Urinary bladder (tissue), 4 donors: ENCODE measurements around the gene IRF9. TPM values are rescaled to one million over a fixed set of nuclear protein-coding genes. Genes with fewer than 3 reads are reported as not detected.

Experiments used
- DNase-seq: peaks from one replicate; pipeline ENCODE4 v3.0.0-alpha.2; 2015; ENCODE audit errors: extremely low spot score
- H3K27ac ChIP-seq: one replicate; pipeline ENCODE4 v1.5.1; 2013; ENCODE audit warnings: low read depth, mild to moderate bottlenecking, moderate library complexity
- H3K36me3 ChIP-seq: one replicate; pipeline ENCODE4 v1.6.1; 2013; ENCODE audit warnings: mild to moderate bottlenecking, moderate library complexity; ENCODE audit not compliant: insufficient read depth
- H3K4me1 ChIP-seq: one replicate; pipeline ENCODE4 v1.6.1; 2013; ENCODE audit warnings: mild to moderate bottlenecking, moderate library complexity; ENCODE audit not compliant: insufficient read depth
- H3K4me3 ChIP-seq: one replicate; pipeline ENCODE4 v1.5.1; 2013; ENCODE audit warnings: low read depth, low read length
- WGBS: extraction: QIAGEN DNeasy Blood & Tissue Kit; methylation state at CpG from one replicate; pipeline ENCODE4 v1.1.7; 2013; 5-methylcytosine and 5-hydroxymethylcytosine counted together
- polyA plus RNA-seq: library from polyadenylated mRNA; stranded (reverse); fragments of 200-250 nt; gene quantifications from one replicate; pipeline ENCODE4 v1.2.3, GENCODE V29; 2013
- total RNA-seq: library from RNA; depleted of rRNA; stranded (reverse); fragments of >200 nt; gene quantifications from one replicate; pipeline ENCODE4 v1.2.3, GENCODE V29; 2014
- donor health status: healthy with polysubstance abuse.
- donor health status: healthy.

The IRF9 gene
- total and polyA plus RNA-seq, 2 donors = 56.8 to 106 TPM

DNA sequence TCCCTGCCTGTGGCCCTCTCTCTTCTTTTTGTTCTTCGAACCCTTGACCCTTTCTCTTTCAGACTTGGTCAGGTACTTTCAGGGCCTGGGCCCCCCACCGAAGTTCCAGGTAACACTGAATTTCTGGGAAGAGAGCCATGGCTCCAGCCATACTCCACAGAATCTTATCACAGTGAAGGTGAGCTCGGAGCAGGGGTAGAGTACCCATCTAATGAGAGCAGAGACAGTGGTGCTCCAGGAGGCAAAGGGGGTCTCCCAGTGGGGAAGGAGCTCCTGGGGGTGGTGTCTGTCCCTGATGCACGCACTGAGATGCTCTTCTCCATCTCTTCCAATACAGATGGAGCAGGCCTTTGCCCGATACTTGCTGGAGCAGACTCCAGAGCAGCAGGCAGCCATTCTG, 4.7 kb downstream of the IRF9 start:
- H3K4me1 ChIP-seq = no peaks in the 10 kb centered on the region
- DNase-seq = no peak
- H3K4me3 ChIP-seq = no peak overlapping the region
- 97% methylated on average over 5 of the region's 5 CpGs for WGBS
- no peak overlapping the region for H3K27ac ChIP-seq
- no peaks in the 10 kb centered on the region for H3K36me3 ChIP-seq

DNA sequence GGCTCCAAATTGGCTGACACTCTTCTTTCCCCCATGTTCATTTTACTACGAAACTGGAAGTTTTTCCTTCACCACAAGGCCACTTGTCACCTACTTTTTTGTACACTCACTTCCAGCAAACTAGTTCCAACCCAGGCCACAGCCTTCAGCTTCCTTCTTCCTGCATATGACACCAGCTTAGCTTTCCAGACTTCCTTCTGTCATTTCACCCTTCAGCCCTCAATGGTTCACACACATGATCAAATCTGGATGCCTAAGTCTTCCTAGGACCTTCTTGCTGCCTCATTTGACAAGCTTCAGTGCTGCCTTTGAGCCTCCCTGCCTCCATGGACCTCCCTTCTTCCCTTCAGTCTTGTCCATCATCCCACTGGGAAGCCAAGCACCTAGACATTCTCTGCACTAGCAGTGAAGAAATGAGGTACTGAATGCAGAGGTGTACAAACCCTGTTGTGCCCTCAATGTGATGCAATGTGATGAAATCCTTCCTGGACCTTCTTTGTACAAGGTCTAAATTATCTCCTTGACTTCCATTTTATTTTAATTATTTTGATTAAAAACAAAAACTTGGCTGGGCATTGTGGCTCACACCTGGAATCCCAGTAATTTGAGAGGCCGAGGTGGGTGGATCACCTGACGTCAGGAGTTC, 6.5 kb downstream of the IRF9 start:
- Histone ChIP-seq H3K4me3 (no peak overlapping the region), H3K27ac (no peak overlapping the region), H3K4me1 (no peaks in the 10 kb centered on the region), H3K36me3 (no peaks in the 10 kb centered on the region)
- no peak for DNase-seq
- 89% methylated on average over 3 of the region's 3 CpGs for WGBS

DNA sequence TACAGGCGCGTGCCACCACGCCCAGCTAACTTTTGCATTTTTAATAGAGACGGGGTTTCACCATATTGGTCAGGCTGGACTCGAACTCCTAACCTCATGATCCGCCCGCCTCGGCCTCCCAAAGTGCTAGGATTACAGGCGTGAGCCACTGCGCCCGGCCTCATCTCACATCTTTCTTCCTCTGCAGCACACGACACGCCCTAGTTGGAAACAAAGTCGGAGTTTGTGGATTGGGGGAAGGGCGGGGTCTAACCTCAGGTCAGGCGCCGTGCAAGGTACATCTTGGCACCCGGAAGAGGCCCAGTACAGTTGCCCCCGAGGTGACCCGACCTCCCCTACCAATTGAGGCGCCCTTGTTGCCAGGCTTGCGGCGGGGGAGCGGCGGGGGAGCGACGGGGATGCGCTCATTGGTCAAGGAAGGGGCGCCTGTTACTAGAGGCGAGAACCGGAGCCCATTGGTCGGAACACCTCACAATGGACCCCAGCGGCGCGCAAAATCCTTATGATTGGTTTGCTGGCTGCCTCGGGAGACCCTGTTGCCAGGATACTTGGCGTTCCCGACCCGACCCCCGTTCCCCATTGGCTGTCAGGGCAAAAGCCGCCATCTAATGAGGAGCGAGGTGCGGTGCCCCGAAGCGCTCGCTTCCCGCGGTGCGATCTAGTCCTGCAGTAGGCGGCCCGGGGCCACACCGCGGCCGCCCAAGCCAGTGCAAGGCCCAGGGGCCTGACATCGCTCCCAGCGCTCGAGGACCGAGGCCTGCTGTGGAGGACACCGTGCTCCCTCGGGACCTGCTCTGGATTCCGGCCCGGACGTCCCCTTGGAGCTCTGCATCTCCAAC, 10.6 kb downstream of the IRF9 start, which contains the start of gene REC8:
REC8 (plus strand) TSS at position 659 of the 839 bp plus-strand sequence. CDS start 473 bp downstream, outside the sequence.
- 9% methylated on average over 63 of the region's 63 CpGs for WGBS
- H3K4me1 ChIP-seq = no peaks in the 10 kb centered on the region
- DNase-seq = peak; percentile 88
- no peak within 1 kb of the TSS for H3K27ac ChIP-seq
- peak within 1 kb of the TSS; percentile 23 for H3K4me3 ChIP-seq
- no peaks in the 10 kb centered on the region for H3K36me3 ChIP-seq

DNA sequence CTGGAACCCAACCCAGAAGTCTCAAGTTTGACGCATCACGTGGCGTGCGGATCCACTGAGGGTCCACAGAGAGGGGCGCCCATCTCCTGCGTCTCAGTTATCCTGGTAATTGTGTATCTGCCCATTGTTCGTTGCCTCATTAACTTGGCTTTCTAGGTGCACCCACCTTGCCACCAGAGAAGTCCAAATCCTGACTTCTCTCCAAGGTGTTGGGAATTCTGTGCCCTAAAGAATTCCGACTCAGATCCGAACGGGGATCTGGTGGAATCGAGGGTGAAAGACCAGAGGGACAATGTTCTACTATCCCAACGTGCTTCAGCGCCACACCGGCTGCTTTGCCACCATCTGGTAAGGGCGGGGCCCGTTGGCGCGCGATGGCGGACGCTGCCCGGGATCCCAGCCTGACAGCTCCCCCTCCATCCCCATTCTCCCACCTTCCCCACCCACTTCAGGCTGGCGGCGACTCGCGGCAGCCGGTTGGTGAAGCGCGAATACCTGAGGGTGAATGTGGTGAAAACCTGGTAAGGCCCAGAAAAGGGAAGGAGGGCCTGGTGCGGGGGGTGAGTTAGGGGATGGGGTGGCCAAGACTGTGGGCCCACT, 11.3 kb downstream of the IRF9 start:
- peak overlapping the region; percentile 23 for H3K4me3 ChIP-seq
- 26% methylated on average over 30 of the region's 30 CpGs for WGBS
- no peaks in the 10 kb centered on the region for H3K4me1 ChIP-seq
- no peak for DNase-seq
- H3K36me3 ChIP-seq = no peaks in the 10 kb centered on the region
- no peak overlapping the region for H3K27ac ChIP-seq

DNA sequence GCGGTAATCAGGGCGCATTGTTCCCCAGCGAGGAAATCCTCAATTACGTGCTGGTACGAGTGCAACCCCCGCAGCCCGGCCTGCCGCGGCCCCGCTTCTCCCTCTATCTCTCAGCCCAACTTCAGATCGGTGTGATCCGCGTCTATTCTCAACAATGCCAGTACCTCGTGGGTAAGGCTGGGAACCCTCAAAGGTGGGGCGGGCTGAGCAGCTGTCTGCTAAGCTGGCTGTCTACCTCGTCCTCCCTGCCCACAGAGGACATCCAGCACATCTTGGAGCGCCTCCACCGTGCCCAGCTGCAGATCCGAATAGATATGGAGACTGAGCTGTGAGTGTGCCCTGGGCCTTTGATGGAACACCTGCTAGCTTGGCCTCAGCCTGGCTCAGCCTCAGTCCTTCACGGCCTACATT, 11.8 kb downstream of the IRF9 start:
- no peaks in the 10 kb centered on the region for H3K4me1 ChIP-seq
- H3K36me3 ChIP-seq = no peaks in the 10 kb centered on the region
- DNase-seq = no peak
- H3K27ac ChIP-seq = no peak overlapping the region
- H3K4me3 ChIP-seq = no peak overlapping the region
- 67% methylated on average over 20 of the region's 20 CpGs for WGBS

DNA sequence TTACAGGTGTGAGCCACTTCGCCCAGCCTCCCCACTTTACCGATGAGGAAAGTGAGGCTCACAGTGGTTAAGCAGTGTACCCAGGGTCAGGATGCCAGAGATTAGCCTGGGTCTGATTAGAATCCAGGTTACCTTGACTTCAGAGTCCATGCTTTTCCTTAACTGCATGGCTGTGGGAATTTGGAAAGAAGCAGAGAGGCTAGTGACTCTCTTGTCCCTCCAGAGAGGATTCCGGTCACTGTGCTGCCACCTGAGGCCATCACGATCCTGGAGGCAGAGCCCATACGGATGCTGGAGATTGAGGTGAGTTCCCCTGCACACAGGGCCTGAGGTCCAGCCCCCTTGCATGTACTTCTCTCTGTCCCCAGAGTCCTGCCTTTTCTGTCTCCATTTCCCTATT, 15.5 kb downstream of the IRF9 start:
- Histone ChIP-seq H3K27ac (no peak overlapping the region), H3K36me3 (peaks cover 2% of the 10 kb centered on the region), H3K4me3 (no peak overlapping the region), H3K4me1 (no peaks in the 10 kb centered on the region)
- 96% methylated on average over 5 of the region's 5 CpGs for WGBS
- DNase-seq = no peak

DNA sequence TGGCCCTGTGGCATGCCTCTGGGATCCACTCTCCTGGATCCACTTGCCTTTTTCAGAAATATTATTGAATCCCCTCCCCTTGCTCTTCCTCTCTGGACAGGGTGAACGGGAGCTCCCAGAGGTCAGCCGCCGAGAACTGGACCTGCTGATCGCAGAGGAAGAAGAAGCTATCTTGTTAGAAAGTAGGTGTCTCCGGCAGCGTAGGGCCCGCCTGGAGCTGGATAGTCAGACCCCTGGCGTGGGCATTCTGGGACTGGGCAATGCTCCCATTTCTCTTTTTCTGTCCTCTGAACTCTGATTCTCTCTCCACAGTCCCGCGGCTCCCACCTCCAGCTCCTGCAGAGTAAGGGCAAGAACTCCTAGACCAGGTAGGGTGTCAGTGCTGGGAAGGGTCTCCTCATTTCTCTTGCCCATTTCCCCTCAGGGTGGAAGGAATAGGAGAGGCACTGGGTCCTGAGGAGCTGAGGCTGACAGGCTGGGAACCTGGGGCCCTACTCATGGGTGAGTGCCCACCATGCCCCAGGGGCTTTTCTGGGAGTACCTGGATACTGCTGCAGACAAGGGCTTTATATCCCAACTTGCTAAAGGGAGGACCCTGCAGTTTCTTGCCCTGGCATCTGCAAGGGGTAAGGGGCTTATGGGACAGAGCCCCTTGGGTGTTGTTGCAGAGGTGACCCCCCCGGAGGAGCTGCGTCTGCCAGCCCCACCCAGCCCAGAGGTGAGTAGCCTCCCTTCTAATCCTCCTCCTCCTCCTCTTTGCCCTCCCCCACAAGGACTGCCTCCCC, 16.2 kb downstream of the IRF9 start:
- DNase-seq = no peak
- no peaks in the 10 kb centered on the region for H3K4me1 ChIP-seq
- no peak overlapping the region for H3K4me3 ChIP-seq
- 88% methylated on average over 12 of the region's 12 CpGs for WGBS
- no peak overlapping the region for H3K27ac ChIP-seq
- H3K36me3 ChIP-seq = peaks cover 2% of the 10 kb centered on the region

DNA sequence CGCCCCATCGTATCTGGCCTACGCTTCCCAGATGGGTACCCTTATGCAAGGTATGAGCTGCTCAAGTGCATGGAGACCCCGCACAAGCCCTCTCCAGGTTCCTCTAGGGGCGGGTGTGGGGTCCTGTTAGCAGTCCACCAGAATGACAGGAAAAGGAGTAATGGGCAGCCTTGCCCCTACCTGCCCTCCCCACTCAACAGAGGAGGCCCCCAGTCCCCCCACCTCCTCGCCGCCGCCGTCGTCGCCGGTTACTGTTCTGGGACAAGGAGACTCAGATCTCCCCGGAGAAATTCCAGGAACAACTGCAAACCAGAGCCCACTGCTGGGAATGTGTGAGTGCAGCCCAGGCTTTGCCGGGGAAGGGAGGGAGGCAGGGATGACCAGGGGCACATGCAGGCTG, 16.8 kb downstream of the IRF9 start:
- 90% methylated on average over 14 of the region's 14 CpGs for WGBS
- no peak for DNase-seq
- Histone ChIP-seq H3K4me3 (no peak overlapping the region), H3K27ac (no peak overlapping the region), H3K4me1 (no peaks in the 10 kb centered on the region), H3K36me3 (peaks cover 2% of the 10 kb centered on the region)

DNA sequence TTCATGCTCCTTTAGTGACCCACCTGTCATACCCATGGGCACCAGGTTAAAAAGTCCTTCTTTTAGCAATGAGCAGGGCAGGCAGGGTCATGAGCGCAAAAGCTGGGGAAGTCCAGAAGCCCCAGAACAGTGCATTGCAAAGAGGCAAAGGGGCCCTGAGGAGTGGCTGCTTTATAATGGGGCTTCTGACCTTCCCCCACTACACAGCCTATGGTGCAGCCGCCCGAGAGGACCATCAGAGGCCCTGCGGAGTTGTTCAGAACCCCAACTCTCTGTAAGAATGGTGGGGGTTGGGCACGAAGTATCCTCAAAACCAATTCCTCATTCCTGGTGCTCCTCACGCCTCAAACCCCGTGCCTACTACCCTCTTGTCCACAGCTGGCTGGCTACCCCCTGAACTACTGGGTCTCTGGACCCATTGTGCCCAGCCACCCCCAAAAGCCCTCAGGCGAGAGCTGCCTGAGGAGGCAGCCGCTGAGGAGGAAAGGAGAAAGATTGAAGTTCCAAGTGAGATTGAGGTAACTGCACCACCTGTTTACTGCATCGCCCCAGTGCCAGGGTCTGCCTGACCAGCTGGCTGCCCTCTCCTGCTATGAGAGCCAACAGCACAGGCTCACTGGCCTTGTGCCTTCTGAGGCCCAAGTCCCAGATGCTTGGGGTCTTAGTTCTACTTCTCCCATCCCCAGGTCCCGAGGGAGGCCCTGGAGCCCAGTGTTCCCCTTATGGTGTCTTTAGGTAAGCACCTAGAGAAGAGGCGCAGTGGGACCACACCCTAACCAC, 17.5 kb downstream of the IRF9 start:
- 93% methylated on average over 12 of the region's 12 CpGs for WGBS
- H3K27ac ChIP-seq = no peak overlapping the region
- no peaks in the 10 kb centered on the region for H3K4me1 ChIP-seq
- H3K36me3 ChIP-seq = peaks cover 2% of the 10 kb centered on the region
- no peak for DNase-seq
- H3K4me3 ChIP-seq = no peak overlapping the region

DNA sequence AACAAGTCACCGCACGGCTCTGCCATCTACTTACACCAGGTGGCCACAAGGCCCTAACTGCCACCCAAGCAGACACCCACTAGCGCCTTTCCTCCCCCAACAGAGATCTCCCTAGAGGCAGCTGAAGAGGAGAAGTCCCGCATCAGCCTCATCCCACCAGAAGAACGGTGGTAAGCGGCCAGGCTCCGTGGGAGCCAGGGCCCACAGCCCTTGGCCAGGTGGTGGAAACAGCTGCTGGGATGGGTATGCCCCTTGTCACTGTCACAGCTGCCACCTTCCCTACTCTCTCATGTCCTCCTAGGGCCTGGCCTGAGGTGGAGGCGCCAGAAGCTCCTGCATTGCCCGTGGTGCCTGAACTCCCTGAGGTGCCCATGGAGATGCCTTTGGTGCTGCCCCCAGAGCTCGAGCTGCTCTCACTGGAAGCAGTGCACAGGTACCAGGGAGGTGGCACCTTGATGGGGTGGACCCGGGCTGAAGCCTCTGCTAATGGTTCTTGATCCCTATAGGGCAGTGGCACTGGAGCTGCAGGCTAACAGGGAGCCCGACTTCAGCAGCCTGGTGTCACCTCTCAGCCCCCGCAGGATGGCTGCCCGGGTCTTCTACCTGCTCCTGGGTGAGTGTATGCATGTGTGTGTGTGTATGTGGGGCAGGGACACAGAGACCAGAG, 18.4 kb downstream of the IRF9 start:
- 90% methylated on average over 14 of the region's 14 CpGs for WGBS
- no peak for DNase-seq
- H3K4me1 ChIP-seq = no peaks in the 10 kb centered on the region
- H3K4me3 ChIP-seq = no peak overlapping the region
- H3K36me3 ChIP-seq = peaks cover 2% of the 10 kb centered on the region
- H3K27ac ChIP-seq = peak overlapping the region; percentile 41

DNA sequence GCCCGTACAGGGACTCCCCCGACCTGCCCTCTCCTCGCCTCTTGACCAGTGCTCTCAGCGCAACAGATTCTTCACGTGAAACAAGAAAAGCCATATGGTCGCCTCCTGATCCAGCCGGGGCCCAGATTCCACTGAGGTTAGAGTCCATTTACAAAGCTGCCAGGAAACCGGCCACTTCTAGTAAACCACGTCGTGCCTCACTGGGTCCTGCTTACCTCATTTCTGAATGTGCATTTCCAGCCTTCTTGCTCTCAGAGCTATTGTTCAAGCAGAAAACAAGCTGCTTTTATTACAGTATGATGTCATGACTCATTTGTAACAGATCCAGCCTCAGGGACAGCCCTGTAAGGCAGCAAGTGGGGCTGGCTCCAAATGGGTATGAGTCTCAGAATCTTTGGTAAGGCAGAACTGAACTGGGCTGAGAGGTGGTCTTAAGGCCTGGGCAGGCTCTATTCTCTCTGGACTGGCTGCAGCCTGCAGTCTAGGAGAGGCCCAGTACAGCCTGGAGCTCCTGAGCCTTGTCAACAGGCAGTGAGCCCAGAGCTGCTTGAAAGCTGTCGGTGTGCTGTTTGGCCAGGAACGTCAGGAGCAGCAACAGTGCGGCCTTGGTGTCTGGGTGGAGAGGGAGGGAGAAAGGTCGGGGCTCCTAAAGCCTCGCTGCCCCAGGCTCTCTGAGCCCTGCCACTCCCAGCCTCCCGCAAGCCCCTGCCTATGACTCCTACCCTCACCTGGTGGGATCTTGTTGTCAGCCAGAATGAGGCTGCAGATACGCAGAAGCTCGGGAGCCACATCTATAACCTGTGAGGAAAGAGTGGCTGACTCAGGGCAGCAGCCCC, 19.1 kb downstream of the IRF9 start:
- Histone ChIP-seq H3K36me3 (peaks cover 2% of the 10 kb centered on the region), H3K4me1 (no peaks in the 10 kb centered on the region), H3K27ac (peak overlapping the region; percentile 43), H3K4me3 (no peak overlapping the region)
- no peak for DNase-seq
- 67% methylated on average over 18 of the region's 18 CpGs for WGBS
